Small intestine (tissue), 7 donors: Measurements from ENCODE around the gene SOCS1. TPM values are rescaled to one million over a fixed set of nuclear protein-coding genes. Genes with fewer than 3 reads are reported as not detected.
"Not testable (repeated sequence)": the region's sequence is repeated elsewhere in the genome, so short reads cannot be mapped to it uniquely, and the experiment has no call there.

Source experiments
- DNase-seq, 2 donors: peaks; one replicate each; pipeline versions ENCODE4 v3.0.0 to v3.0.0-alpha.2; 2013
- FAIRE-seq: peaks from 2 replicates; lab custom pipeline; 2012; peaks lifted over from hg19 to GRCh38; lab: Jason Lieb, UNC
- H3K27ac ChIP-seq, 3 donors: one replicate each; pipeline ENCODE4 v1.5.1; 2013; ENCODE audit warnings: low read length in 2 of 3, mild to moderate bottlenecking in 2 of 3, control low read depth in 1 of 3, inconsistent platforms in 1 of 3, low read depth in 1 of 3, moderate library complexity in 1 of 3
- H3K27me3 ChIP-seq, 3 donors: one replicate each; pipeline ENCODE4 v1.6.1; 2013; ENCODE audit warnings: low read length in 3 of 3, inconsistent platforms in 1 of 3; ENCODE audit not compliant: control insufficient read depth in 3 of 3, insufficient read depth in 3 of 3
- H3K36me3 ChIP-seq, 3 donors: one replicate each; pipeline ENCODE4 v1.6.1; 2013; ENCODE audit warnings: low read length in 3 of 3, inconsistent platforms in 1 of 3, low read depth in 1 of 3, mild to moderate bottlenecking in 1 of 3, moderate library complexity in 1 of 3; ENCODE audit not compliant: control insufficient read depth in 3 of 3, insufficient read depth in 2 of 3
- H3K4me1 ChIP-seq, 3 donors: one replicate each; pipeline ENCODE4 v1.6.1; 2013; ENCODE audit warnings: low read length in 2 of 3, inconsistent platforms in 1 of 3, low read depth in 1 of 3, mild to moderate bottlenecking in 1 of 3, moderate library complexity in 1 of 3; ENCODE audit not compliant: control insufficient read depth in 3 of 3, insufficient read depth in 2 of 3
- H3K4me3 ChIP-seq, 3 donors: one replicate each; pipeline ENCODE4 v1.5.1; 2013; ENCODE audit warnings: low read length in 3 of 3, control low read depth in 1 of 3, inconsistent platforms in 1 of 3, low read depth in 1 of 3, mild to moderate bottlenecking in 1 of 3, moderate library complexity in 1 of 3
- H3K9me3 ChIP-seq, 2 donors: one replicate each; pipeline ENCODE4 v1.6.1; 2013; ENCODE audit warnings: low read depth in 1 of 2, low read length in 1 of 2; ENCODE audit not compliant: control insufficient read depth in 2 of 2, insufficient read depth in 1 of 2
- WGBS, 3 donors: extraction: QIAGEN DNeasy Blood & Tissue Kit; methylation state at CpG; one replicate each; pipeline ENCODE4 v1.1.7; 2013; 5-methylcytosine and 5-hydroxymethylcytosine counted together
- polyA plus RNA-seq, 4 donors: library from polyadenylated mRNA; stranded (reverse) in 3 of 4; unstranded in 1 of 4; fragments of 200-250 nt in 3 of 4; fragments of 120-200 nt in 1 of 4; gene quantifications; one replicate each; pipeline versions ENCODE4 v1.2.1 to v1.2.3, GENCODE V29; 2013
- donor health status: healthy with polysubstance abuse.
- donor health status: control.
- donor health status: control.
- donor health status: Bipolar disorder and iron deficiency.
- donor health status: healthy.

SOCS1 gene
- polyA plus RNA-seq, 4 donors, result 1.9 to 15.0 (median 5.1) TPM

DNA sequence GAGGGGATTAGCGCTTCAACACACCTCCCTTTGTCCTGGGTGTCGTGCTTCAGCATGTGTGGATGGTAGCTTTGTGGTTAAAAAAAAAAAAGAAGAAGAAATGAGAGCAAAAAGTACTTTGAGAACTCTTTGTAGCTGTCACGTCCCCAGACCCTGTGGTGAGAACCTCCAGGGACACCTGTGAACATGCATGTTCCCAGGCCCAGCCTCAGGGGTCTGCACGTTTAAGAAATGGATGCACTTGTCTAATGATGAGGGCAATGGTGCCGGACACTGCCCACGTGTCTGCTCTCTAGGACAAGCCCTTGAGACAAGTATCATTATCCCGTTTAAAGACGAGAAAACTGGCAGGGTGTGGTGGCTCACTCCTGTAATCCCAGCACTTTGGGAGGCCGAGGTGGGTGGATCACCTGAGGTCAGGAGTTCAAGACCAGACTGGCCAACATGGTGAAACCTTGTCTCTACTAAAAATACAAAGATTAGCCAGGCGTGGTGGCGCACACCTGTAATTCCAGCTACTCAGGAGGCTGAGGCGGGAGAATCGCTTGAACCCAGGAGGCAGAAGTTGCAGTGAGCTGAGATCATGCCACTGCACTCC, 43.0 kb upstream of the SOCS1 start:
- H3K27ac ChIP-seq, H3K9me3 ChIP-seq, DNase-seq, FAIRE-seq, H3K4me3 ChIP-seq, H3K36me3 ChIP-seq, H3K4me1 ChIP-seq, H3K27me3 ChIP-seq: not testable (repeated sequence)
- WGBS, 3 donors, result 83 to 86% (median 85%) methylated on average over 13 of the region's 13 CpGs

- H3K27me3 ChIP-seq, result no peaks in the 10 kb centered on the region
- 85 to 95% (median 93%) methylated on average over 5 of the region's 5 CpGs for WGBS, 3 donors
- no peaks in the 10 kb centered on the region for H3K36me3 ChIP-seq
- H3K9me3 ChIP-seq, result no peaks in the 10 kb centered on the region
- H3K4me3 ChIP-seq, result no peak overlapping the region
- H3K27ac ChIP-seq, result no peak overlapping the region
- DNase-seq (no peak), FAIRE-seq (no peak)
- H3K4me1 ChIP-seq, result peaks cover 4 to 9% (median 7%) of the 10 kb centered on the region in 3 donors
Measured at GRCh38 chr16:11298143-11298900, 42.3 kb upstream of the SOCS1 start.

- DNase-seq (peak; percentile 51 to 61), FAIRE-seq (no peak)
- H3K27me3 ChIP-seq, result no peaks in the 10 kb centered on the region
- H3K9me3 ChIP-seq, result no peaks in the 10 kb centered on the region
- no peak overlapping the region for H3K27ac ChIP-seq
- H3K4me3 ChIP-seq, result peak overlapping the region in 1 of 3 donors; percentile 6
- no peaks in the 10 kb centered on the region for H3K36me3 ChIP-seq
- 9 to 11% (median 11%) methylated on average over 18 to 19 of the region's 19 CpGs for WGBS, 3 donors
- peaks cover 4 to 9% (median 7%) of the 10 kb centered on the region in 3 donors for H3K4me1 ChIP-seq
Measured at GRCh38 chr16:11297492-11298142, 41.6 kb upstream of the SOCS1 start.

DNA sequence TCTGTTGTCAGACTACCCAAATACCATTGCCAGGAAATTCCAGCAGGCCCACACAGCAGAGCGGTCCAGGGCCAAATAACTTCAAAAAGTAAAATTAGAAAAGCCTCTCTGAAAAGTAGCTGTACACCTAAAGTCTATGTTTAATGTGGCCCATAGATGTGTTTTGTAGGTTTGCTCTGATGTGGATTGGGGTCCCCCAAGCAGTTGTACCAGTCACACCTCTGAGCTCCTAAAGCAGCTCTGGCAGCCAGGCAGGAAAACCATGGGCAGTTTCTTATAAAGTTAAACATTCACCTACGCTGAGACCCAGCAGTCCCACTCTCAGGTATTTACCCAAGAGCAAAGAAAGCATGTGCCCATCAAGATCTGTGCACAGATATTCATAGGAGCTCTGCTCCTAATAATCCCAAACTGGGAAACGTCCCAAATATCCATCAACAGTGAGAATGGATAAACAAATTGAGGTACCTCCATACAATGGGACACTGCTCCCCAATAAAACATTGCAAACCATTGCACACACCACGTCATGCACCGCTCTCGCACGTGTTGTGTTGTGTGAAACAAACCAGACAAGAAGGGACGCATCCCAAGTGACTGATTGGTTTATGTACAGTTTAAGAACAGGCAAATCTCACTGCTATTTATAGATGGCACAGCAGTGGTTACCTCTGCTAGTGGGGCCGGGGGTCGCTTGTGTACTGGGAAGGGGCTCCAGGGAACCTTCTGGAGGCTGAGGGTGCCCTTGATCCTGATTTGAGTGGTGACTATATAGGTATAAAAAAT, 40.9 kb upstream of the SOCS1 start:
- WGBS, 3 donors, result 34 to 49% (median 35%) methylated on average over 10 of the region's 10 CpGs
- DNase-seq, result peak in 1 of 2 donors; percentile 31

DNA sequence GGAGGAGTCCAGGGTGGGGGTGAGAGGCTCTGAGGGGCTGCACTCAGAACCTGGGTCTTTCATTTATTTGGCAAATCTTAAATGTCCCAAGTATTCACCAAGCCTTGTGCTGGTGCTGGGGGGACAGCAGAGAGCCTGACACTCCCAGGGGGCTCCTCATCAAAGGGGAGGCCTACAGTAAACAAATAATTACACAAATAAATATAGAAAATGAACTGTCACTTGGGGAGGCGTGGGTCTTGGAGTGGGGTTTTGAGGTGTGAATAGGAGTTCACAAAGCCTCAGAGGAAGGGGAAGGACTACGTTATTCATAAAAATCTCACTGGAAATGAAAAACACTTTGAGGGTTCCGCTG, 40.3 kb upstream of the SOCS1 start:
- DNase-seq (no peak), FAIRE-seq (no peak)
- Histone ChIP-seq H3K9me3 (no peaks in the 10 kb centered on the region), H3K4me1 (peaks cover 4 to 9% (median 7%) of the 10 kb centered on the region in 3 donors), H3K27ac (no peak overlapping the region), H3K4me3 (no peak overlapping the region), H3K27me3 (no peaks in the 10 kb centered on the region), H3K36me3 (no peaks in the 10 kb centered on the region)
- 84 to 92% (median 89%) methylated on average over 3 of the region's 3 CpGs for WGBS, 3 donors

More for the DNA sequence above, 40.9 kb upstream of the SOCS1 start:
- Histone ChIP-seq H3K9me3 (no peaks in the 10 kb centered on the region), H3K27ac (no peak overlapping the region), H3K4me3 (no peak overlapping the region), H3K36me3 (no peaks in the 10 kb centered on the region), H3K27me3 (no peaks in the 10 kb centered on the region), H3K4me1 (peaks cover 4 to 9% (median 7%) of the 10 kb centered on the region in 3 donors)
- FAIRE-seq, result no peak

DNA sequence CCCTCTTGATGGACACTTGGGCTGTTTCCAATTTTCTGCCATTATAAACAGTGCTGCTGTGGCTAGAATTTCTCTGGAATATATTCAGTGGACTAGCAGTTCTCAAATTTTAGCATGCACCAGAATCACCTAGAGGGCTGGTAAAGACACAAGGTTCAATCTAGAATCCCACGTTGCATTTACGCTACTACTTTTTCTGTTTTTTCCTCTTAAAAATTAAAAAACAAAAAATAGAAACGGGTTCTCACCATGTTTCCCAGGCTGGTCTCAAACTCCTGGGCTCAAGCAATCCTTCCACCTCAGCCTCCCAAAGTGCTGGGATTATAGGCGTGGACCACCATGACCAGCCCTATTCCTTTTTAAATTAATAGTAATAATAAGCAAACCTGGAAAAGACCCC, 39.7 kb upstream of the SOCS1 start:
- WGBS, 3 donors, result 91 to 98% (median 91%) methylated on average over 4 of the region's 4 CpGs
- no peak overlapping the region for H3K27ac ChIP-seq
- DNase-seq, result no peak
- H3K9me3 ChIP-seq, result no peaks in the 10 kb centered on the region
- no peak for FAIRE-seq
- H3K27me3 ChIP-seq, result no peaks in the 10 kb centered on the region
- no peaks in the 10 kb centered on the region for H3K36me3 ChIP-seq
- no peak overlapping the region for H3K4me3 ChIP-seq
- peaks cover 4 to 9% (median 7%) of the 10 kb centered on the region in 3 donors for H3K4me1 ChIP-seq

- WGBS, 3 donors, result 81 to 86% (median 84%) methylated on average over 7 of the region's 7 CpGs
- no peak overlapping the region for H3K27ac ChIP-seq
- H3K9me3 ChIP-seq, result no peaks in the 10 kb centered on the region
- H3K4me1 ChIP-seq, result peaks cover 0 to 4% (median 4%) of the 10 kb centered on the region in 3 donors
- H3K27me3 ChIP-seq, result no peaks in the 10 kb centered on the region
- DNase-seq, result no peak
- H3K36me3 ChIP-seq, result no peaks in the 10 kb centered on the region
- no peak for FAIRE-seq
- H3K4me3 ChIP-seq, result no peak overlapping the region
Measured at GRCh38 chr16:11292076-11292748, 36.2 kb upstream of the SOCS1 start.
